ENCODE results near the gene MLLT10. TPM values are rescaled to one million over a fixed set of nuclear protein-coding genes. Genes with fewer than 3 reads are reported as not detected.

The MLLT10 gene
- total and polyA plus RNA-seq, 9 of the 15 experiments (the other 6 are each of a cell fraction or from before 2014, with no cell fraction given), result 18.8 to 81.4 (median 64.2) TPM

- intact Hi-C loops (cut with micrococcal nuclease) (loop anchor here (5.0 kb wide), 2 partner anchors 36 to 694 kb away; no protein-coding TSS in a partner anchor), in situ Hi-C loops (cut with MboI) (no loop called here)
- ChIA-PET POLR2A (interaction anchor here (1.0 to 1.4 kb wide), 3 partner anchors 9 to 36 kb away, joined by 4 to 7 read pairs (median 6); no protein-coding TSS in a partner anchor), CTCF (ENCODE audit: low intra/inter-chr PET ratio) (no interaction called here)
- peaks cover 8 to 11% of the 10 kb centered on the region in 2 experiments; a peak in 4 of 5 replicates for H3K4me1 ChIP-seq (replicated peaks in 1 of 2; ENCODE audit: control insufficient read depth in 2 of 2, insufficient read depth in 2 of 2, low read length in 2 of 2)
- 4% methylated on average over 10 of the region's 10 CpGs for WGBS (ENCODE audit: insufficient coverage, low coverage, missing lambda C conversion rate)
- peak overlapping the region; percentile 77 for H2AFZ ChIP-seq (ENCODE audit: low read depth, low read length)
- no peak; the same call in 2 of the 3 replicates for ATAC-seq
- no TSS peak for BruUV-seq (replicated peaks)
- H3K27ac ChIP-seq (ENCODE audit: extremely low read depth, low read depth, low read length), result peak overlapping the region; percentile 96
- H3K79me2 ChIP-seq (ENCODE audit: control insufficient read depth, insufficient read depth, low read length), result peaks cover 69% of the 10 kb centered on the region
- peak overlapping the region; percentile 91 to 92 for H3K9ac ChIP-seq (ENCODE audit: insufficient read depth in 1 of 2, low read depth in 2 of 2, low read length in 2 of 2)
- H3K9me3 ChIP-seq (replicated peaks; ENCODE audit: control insufficient read depth, insufficient read depth, low read depth, low read length), result no peaks in the 10 kb centered on the region
- H3K9me1 ChIP-seq (ENCODE audit: control insufficient read depth, insufficient read depth, low read length), result no peaks in the 10 kb centered on the region
- H3K27me3 ChIP-seq (ENCODE audit: control insufficient read depth in 2 of 2, insufficient read depth in 2 of 2, low read length in 2 of 2), result no peaks in the 10 kb centered on the region
- peak in 1 of 4 experiments; percentile 42 for DNase-seq (ENCODE audit: extremely low read depth in 1 of 4, low spot score in 3 of 4)
- H3K4me2 ChIP-seq (ENCODE audit: insufficient read depth, low read length), result peak overlapping the region; percentile 90
- no peaks in the 10 kb centered on the region for H4K20me1 ChIP-seq (replicated peaks; ENCODE audit: control insufficient read depth, insufficient read depth, low read length)
- H3K4me3 ChIP-seq, result peak overlapping the region; percentile 60
- peaks cover 26% of the 10 kb centered on the region; the same call in 2 of the 3 replicates for H3K36me3 ChIP-seq (ENCODE audit: control insufficient read depth, insufficient read depth, low read length)
- no peak for FAIRE-seq
- TF ChIP-seq ELK1 (CRISPR knock-in tag; IDR thresholded peaks at IDR 0.05) (no peak), GABPB1 (CRISPR knock-in tag; IDR thresholded peaks at IDR 0.05) (0 out of 2 replicates have a peak, but pooled peaks have one; percentile 20), NONO (IDR thresholded peaks at IDR 0.05; ENCODE audit: low read depth in 2 of 2, low read length in 1 of 2) (no peak), TRIM25 (IDR thresholded peaks at IDR 0.05; ENCODE audit: borderline replicate concordance) (no peak), CREB1 (IDR thresholded peaks at IDR 0.05) (no peak), CREB1 (CRISPR knock-in tag; IDR thresholded peaks at IDR 0.05) (no peak), ZNF644 (tag; IDR thresholded peaks at IDR 0.05; ENCODE audit: low read depth) (no peak), KAT7 (CRISPR knock-in tag; IDR thresholded peaks at IDR 0.05; ENCODE audit: borderline replicate concordance) (no peak), COPS2 (conservative IDR thresholded peaks at IDR 0.05) (no peak), PML (IDR thresholded peaks at IDR 0.05; ENCODE audit: low read length) (no peak), TAF15 (IDR thresholded peaks at IDR 0.05; ENCODE audit: low read depth, low read length) (no peak), SAFB2 (IDR thresholded peaks at IDR 0.05; ENCODE audit: borderline replicate concordance, low read depth, low read length, severe bottlenecking) (no peak), SRSF9 (IDR thresholded peaks at IDR 0.05; ENCODE audit: borderline replicate concordance, low read depth, low read length) (no peak), ARID1B (IDR thresholded peaks at IDR 0.05) (0 out of 2 replicates have a peak, but pooled peaks have one; percentile 16), ZNF717 (CRISPR knock-in tag; IDR thresholded peaks at IDR 0.05) (no peak), EP400 (IDR thresholded peaks at IDR 0.05) (no peak), CXXC5 (CRISPR knock-in tag; IDR thresholded peaks at IDR 0.05) (no peak), RNF2 (IDR thresholded peaks at IDR 0.05) (no peak), ATF1 (CRISPR knock-in tag; IDR thresholded peaks at IDR 0.05) (no peak), ATF1 (tag; IDR thresholded peaks at IDR 0.05) (no peak), KDM5B (IDR thresholded peaks at IDR 0.05; ENCODE audit: insufficient replicate concordance, low read depth, low read length) (no peak)
Measured at GRCh38 chr10:21532694-21533466, 1.2 kb upstream of the MLLT10 start.
